ENCODE results near the gene SLC1A5.
"Not testable (repeated sequence)": the region's sequence is repeated elsewhere in the genome, so short reads cannot be mapped to it uniquely, and the experiment has no call there.

Gene SLC1A5
- total RNA-seq: 127 to 732 reads per million in 2 experiments

- peak; percentile 93 for DNase-seq (ENCODE audit: low read depth)
These were observed at the start of gene SLC1A5 for GRCh38 chr19:46788262-46788967. Gene SLC1A5 (minus strand): TSS chr19:46788594. CDS start chr19:46787965, 629 bp downstream.

- DNase-seq (ENCODE audit: low read depth): no peak
These were observed 49.8 kb upstream of the SLC1A5 start for GRCh38 chr19:46838160-46838559.

GRCh38 chr19:46834984-46835383, 46.6 kb upstream of the SLC1A5 start:
- DNase-seq (ENCODE audit: low read depth): no peak

- no peak for DNase-seq (ENCODE audit: low read depth)
These were observed 45.7 kb upstream of the SLC1A5 start for GRCh38 chr19:46834121-46834520.

- DNase-seq (ENCODE audit: low read depth): no peak
These were observed 42.5 kb upstream of the SLC1A5 start for GRCh38 chr19:46830864-46831263.

- peak; percentile 7 for DNase-seq (ENCODE audit: low read depth)
These were observed 40.1 kb upstream of the SLC1A5 start for GRCh38 chr19:46828484-46828883.

GRCh38 chr19:46825731-46826055, 37.3 kb upstream of the SLC1A5 start:
- no peak for DNase-seq (ENCODE audit: low read depth)

- DNase-seq (ENCODE audit: low read depth): no peak
These were observed 36.7 kb upstream of the SLC1A5 start for GRCh38 chr19:46824890-46825730.

- DNase-seq (ENCODE audit: low read depth): no peak
These were observed 34.7 kb upstream of the SLC1A5 start for GRCh38 chr19:46823049-46823448.

- not testable (repeated sequence) for DNase-seq (ENCODE audit: low read depth)
These were observed 34.0 kb upstream of the SLC1A5 start for GRCh38 chr19:46822410-46822787.

- DNase-seq (ENCODE audit: low read depth): peak; percentile 34
These were observed 33.4 kb upstream of the SLC1A5 start for GRCh38 chr19:46821512-46822409.

GRCh38 chr19:46818812-46819211, 30.4 kb upstream of the SLC1A5 start:
- no peak for DNase-seq (ENCODE audit: low read depth)

GRCh38 chr19:46815833-46816627, 27.6 kb upstream of the SLC1A5 start:
- no peak for DNase-seq (ENCODE audit: low read depth)

- DNase-seq (ENCODE audit: low read depth): no peak
These were observed 25.5 kb upstream of the SLC1A5 start for GRCh38 chr19:46813839-46814358.

GRCh38 chr19:46812977-46813838, 24.8 kb upstream of the SLC1A5 start:
- DNase-seq (ENCODE audit: low read depth): no peak

- DNase-seq (ENCODE audit: low read depth): no peak
These were observed 21.3 kb upstream of the SLC1A5 start for GRCh38 chr19:46809534-46810272.

- DNase-seq (ENCODE audit: low read depth): no peak
These were observed 18.3 kb upstream of the SLC1A5 start for GRCh38 chr19:46806656-46807055.

- not testable (repeated sequence) for DNase-seq (ENCODE audit: low read depth)
These were observed 16.0 kb upstream of the SLC1A5 start for GRCh38 chr19:46804432-46804831.

GRCh38 chr19:46803555-46803954, 15.2 kb upstream of the SLC1A5 start:
- no peak for DNase-seq (ENCODE audit: low read depth)

Measured in T follicular helper cell (primary cell).